ENCODE data around the gene PCYT1A.
"Not testable (repeated sequence)": the region's sequence is repeated elsewhere in the genome, so short reads cannot be mapped to it uniquely, and the experiment has no call there.

PCYT1A gene

DNA sequence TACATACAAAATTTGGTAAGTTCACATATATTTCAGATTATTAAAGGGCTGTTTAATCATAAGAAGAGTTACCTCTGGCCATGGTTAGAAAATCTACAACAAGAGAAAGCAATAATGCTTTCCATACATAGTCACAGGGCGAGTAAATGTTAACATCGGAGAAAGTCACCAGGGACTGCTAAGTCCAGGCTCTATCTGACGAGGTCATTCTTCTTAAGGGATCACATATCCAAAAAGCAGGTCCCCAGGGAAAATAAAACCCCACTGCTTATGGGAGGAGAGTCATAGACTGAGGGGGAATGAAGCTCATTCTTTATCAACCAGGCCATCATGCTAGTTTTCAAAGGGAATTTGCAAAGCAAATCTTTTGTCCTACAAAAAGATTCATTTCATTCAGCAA, 3.1 kb downstream of the PCYT1A start:
- peak; percentile 21 for DNase-seq

DNA sequence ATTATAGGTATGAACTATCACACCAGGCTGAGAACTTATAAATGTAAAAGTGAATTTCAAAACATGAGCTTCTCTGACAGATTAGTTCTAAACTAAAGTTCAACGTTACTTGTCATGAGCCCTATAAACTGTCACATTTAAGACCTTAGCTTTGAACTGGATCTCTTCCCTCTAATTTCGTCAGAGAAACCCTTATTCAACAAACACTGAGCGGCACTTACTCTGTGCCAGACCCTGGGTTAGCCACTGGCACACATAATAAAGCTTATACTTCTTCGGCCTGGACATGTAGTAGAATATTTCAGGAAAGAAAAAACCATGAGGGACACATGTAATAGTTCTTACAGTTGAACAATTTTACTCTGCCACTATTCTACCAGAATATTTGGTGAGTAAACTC, 5.6 kb downstream of the PCYT1A start:
- no peak for DNase-seq

DNA sequence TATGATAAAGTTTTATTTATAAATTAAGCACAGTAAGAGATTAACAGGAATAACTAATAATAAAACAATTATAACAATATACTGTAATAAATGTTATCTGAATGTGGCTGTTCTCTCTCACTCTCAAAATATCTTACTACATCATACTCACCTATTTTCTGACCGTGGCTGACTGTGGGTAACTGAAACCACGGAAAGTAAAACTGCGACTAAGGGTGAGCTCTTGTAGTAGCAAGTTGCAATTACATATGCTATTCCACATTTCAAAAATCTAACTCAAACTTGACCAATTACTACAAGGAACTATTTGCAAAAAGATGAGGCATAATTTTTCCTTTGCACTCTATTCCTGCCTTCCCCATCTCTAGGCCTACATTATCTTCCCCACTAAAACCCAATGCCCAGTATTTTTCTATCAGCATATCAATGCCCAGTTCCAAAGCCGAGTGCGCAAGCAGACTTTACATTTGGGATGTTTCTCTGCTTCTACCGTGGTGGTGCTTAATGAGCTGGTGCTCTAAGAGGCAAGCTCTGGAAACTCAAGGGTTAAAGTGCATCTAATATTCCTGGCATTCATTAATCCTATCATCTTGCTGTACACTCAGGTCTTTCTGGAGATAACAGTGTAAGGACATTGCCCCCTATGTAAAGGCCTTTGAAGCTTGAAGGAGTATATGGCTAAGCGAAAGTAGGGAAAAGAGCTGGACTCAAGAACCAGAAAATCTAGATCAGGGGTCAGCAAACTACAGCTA, 6.7 kb downstream of the PCYT1A start:
- DNase-seq: no peak

DNA sequence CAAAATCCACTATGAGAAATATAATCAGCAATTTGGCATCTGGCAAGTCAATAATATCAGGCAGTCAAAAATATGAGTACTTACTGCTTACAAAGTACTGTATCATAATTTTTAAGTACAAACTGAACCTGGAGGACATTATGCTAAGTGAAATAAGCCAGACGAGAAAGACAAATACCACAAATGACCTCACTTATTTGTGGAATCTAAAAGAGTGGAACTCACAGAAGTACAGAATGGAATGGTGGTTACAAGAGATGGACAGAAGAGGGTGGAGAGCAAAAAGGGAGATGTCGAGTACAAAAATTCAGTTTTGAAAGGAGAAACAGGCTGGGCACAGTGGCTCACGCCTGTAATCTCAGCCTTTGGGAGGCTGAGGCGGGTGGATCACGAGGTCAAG, 12.4 kb downstream of the PCYT1A start:
- DNase-seq: no peak

DNA sequence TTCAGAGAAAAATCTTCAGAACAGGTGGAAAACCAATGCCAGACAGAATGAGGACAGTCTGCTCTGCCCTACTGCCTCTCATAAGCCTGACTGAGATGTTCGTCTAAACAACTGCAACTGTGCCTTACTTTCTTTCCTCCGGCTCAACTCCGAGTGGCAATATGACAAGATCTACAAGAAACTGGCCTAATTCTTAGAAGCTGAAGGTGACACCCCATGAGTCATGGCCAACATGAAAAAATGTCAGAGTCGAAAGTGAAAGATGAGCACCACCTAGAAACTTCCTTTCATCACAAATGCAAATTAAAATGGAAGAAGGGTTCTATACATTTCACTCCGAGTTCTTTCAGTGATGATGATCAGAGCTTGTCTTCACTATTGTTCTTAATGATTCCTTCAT, 12.9 kb downstream of the PCYT1A start:
- DNase-seq: no peak

DNA sequence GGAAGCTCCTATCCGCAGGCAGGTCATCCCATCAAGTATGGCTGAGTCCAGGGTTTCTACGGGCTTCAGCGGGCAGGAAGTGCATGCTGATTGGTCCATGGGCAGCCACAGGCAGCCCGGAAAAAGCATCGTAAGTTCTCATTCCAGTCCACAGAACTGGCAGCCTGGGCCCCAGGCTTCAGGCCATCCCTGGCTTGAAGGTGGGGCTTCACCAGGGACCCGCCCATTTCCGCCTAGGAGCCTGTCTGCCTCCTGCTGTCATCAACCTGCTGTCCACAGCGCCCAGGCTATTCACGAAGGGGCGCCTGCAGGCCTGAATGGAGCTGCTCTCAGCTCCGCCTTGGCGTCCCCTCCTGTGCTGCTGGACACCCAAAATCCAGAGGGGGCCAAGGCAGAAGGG, 13.9 kb downstream of the PCYT1A start:
- DNase-seq: no peak

DNA sequence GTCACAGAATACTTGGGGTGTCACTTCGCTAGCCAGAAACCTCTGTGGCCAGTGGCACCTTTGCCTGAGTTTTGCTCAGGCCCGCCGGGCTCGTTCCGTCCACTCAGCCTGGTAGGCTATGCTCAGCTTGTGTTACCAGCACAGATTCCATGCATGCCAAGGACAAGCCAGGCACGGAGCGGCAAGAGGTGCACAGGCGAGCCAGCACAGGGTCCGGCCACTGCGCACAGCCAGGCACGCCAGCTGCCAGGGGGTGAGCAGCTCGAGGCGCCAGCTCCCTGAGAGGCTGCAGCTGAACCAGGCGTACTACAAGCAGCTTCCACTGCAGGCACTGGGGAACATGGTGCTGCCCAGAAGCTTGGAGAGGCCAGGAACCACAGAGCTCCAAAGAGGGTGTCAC, 14.7 kb downstream of the PCYT1A start:
- DNase-seq: no peak

DNA sequence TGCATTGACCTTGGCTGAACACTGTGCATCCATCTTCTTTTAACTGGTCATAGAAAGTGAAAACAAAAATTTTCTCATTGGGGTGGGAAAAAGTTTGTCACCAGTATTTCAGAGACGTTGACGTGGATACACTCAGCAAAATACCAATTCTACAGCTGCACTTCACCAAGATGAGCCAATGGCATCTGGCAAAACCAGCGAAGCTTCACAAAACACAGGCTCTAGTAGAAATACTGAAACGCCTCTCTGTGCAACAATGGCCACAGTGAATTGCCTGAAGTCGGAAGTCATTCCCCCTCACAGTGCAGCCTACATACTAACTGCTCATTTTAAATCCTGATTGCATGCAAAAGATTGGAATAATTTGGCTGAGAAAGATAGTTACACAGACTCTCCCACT, 17.0 kb downstream of the PCYT1A start:
- DNase-seq: no peak

DNA sequence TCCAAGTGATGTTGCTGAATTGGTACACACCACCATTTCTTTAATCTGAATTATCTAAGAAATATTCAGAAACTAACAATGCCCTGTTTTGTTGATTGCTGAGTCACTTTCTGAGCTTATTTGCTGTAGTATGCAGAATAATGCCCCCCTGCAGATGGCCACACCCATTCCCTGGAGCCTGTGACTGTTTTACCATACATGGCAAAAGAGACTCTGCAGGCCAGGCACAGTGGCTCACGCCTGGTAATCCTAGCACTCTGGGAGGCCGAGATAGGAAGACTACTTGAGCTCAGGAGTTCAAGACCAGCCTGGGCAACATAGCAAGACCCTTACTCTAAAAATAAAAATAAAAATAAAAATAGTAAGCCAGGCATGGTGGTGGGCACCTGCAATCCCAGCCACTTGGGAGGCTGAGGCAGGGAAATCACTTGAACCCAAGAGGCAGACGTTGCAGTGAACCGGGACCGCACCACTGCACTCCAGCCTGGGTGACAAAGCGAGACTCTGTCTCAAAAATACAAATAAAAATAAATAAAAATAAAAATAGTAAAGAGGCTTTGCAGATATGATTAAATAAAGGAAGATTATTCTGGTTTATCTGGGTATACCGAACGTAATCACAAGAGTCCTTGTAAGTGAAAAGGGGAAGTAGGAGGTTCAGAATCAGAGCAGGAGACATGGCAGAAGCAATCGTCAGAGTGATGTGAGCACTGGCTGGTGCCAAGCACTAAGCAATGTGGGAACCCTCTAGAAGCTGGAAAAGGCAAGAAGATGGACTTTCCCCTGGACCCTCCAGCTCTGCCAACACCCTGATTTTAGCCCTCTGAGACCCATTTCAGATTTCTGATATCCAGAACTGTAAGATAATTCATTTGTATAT, 19.0 kb downstream of the PCYT1A start:
- no peak for DNase-seq

DNA sequence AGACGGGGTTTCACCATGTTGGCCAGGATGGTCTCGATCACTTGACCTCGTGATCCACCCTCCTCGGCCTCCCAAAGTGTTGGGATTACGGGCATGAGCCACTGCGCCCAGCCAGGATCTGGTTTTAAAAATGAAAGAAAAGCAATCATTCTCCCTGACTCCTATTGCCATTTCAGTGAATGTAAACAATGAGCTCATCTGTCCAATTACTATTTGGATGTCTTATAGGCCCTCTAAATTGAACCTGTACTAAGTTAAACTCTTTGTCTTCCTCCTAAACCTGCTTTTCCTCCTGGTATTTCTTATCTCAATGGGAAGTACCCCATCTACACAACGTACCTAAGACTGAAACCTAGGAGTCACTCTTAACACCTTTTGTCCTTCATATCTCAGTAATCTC, 23.7 kb downstream of the PCYT1A start:
- DNase-seq: no peak

DNA sequence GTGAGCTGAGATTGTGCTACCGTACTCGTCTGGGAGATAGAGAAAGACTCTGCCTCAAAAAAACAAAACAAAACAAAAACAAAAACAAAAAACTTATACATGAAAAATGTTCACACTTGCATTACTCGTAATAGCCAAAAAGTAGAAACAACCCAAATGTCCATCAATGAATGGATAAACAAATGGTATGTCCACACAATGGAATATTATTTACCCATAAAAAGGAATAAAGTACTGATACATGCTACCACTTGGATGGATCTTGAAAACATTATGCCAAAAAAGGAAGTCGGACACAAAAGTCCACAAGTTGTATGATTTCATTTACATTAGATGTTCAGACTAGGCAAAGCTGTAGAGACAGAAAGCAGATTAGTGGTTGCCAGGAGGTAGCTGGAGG, 26.7 kb downstream of the PCYT1A start:
- no peak for DNase-seq

DNA sequence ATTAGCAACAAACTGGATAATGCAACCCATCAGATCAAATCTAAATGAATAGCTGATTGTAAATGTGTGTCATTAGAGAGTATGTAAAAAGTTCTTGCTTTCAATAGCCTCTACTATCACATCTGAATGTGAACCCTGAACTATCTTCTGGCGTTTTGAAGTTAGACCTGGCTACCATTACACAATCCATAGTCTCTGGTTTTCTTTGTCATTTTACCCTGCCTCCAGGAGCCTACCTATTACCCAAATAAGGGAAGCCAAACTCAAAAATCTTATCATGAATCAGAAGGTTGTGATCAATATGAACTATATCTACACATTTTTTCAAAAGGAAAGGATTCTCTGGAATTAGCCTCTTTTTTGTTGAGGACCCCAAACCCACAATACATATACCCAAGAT, 31.8 kb downstream of the PCYT1A start:
- DNase-seq: no peak

DNA sequence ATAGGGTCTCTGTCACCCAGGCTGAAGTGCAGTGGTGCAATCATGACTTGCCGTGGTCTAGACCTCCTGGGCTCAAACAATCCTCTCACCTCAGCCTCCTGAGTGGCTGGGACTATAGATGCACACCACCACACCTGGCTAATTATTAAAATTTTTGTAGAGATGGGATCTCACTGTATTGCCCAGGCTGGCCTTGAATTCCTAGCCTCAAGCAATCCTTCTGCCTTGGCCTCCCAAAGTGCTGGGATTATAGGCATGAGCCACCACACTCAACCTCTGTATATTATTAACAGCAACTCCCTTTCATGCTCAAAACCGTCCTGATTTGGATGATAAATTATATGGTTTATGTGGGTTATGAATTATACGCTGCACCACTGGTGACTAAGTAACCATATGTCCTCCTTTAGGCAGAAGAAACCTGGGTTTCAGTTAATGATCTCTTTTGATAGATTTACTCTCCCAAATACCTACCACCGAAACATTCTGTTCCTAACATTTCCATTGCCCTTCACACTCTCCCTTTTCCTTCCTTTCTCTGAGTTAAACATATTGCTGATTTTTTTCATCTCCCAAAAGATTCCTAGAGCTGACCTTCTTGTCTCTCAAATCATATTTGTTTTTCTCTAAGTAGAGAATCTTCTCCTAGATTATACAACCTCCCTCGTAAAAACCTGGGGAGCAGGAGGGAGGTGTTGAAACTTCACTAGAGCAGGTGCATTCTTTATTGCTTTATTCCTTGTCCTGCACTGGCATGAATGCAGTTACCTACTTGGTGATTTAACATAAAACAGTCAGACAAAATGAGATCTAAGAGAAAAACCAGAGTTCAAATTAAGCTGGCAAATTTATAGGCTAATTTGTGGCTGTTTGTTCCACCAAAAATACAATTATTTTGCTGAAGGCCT, 32.9 kb downstream of the PCYT1A start:
- no peak for DNase-seq

DNA sequence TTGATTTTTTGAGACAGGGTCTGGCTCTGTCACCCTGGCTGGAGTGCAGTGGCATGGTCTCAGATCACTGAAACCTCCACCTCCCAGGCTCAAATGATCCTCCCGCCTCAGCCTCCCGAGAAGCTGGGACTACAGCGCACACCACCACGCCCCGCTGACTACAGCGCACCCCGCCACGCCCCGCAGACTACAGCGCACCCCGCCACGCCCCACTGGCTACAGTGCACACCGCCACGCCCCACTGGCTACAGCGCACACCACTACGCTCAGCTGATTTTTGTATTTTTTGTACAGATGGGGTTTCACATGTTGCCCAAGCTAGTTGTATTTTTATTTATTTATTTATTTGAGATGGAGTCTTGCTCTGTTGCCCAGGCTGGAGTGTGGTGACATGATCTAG, 35.6 kb downstream of the PCYT1A start:
- DNase-seq: no peak

DNA sequence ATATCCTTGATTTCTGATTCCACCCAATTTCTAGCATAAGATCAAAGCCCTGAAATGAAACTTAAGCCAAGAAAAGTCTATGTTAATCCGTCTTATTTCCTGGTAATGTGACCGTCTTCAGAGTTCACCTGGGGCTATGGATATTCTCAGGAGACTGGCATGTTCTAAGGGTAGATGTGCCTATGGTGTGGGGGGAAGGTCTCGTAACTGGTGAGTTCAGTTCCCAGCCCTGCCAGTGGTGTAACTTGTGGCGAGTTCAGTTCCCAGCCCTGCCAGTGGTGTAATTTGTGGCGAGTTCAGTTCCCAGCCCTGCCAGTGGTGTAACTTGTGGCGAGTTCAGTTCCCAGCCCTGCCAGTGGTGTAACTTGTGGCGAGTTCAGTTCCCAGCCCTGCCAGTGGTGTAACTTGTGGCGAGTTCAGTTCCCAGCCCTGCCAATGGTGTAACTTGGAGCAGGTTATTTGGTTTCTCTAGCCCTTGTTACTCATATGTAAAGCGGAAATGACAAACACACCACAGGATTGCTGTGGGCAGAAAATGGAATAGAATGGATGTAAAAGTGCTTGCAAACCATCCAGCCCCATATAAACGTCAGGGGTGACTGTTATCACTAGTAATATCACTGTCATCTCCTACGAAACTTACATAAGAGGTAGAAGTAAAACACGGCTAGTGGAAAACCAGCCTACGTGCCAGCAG, 40.8 kb downstream of the PCYT1A start:
- DNase-seq: no peak

DNA sequence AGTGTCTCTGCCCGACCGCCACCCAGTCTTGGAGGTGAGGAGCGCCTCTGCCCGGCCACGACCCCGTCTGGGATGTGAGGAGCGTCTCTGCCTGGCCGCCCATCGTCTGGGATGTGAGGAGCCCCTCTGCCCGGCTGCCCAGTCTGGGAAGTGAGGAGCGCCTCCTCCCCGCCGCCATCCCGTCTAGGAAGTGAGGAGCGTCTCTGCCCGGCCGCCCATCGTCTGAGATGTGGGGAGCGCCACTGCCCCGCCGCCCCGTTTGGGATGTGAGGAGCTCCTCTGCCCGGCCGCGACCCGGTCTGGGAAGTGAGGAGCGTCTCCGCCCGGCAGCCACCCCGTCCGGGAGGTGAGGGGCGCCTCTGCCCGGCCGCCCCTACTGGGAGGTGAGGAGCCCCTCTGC, 43.4 kb downstream of the PCYT1A start:
- not testable (repeated sequence) for DNase-seq

DNA sequence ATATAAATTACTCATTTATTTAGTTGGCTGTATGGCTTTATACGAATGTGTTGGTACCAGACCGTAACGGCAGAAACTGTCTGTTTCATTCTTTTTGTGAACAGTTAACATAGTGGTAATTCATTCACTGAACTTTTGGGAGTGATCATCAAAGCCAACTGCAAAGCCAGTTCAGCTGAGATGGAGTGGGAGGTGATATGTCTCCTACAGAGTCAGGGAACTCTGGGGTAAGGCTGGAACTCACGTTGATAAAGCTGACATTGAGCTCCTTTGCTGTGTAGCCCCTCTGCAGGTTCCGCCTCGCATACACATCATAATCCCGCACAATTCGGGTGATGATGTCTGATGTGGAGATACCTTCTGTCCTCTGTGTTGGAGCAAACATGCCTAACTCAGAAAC, 45.8 kb downstream of the PCYT1A start:
- DNase-seq: no peak

DNA sequence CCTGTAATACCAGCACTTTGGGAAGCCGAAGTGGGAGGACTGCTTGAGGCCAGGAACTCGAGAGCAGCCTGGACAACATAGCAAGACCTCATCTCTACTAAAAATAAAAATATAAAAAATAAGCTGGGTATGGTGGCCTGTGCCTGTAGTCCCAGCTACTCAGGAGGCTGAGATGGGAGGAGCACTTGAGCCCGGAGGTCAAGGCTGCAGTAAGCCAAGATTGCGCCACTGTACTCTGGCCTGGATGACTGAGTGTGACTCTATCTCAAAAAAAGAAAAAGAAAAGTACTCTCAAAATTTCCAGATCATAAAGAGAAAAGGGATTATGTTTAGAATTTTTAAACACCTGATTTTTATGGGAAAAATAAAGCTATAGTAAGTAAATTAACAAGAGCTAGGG, 47.1 kb downstream of the PCYT1A start:
- no peak for DNase-seq

DNA sequence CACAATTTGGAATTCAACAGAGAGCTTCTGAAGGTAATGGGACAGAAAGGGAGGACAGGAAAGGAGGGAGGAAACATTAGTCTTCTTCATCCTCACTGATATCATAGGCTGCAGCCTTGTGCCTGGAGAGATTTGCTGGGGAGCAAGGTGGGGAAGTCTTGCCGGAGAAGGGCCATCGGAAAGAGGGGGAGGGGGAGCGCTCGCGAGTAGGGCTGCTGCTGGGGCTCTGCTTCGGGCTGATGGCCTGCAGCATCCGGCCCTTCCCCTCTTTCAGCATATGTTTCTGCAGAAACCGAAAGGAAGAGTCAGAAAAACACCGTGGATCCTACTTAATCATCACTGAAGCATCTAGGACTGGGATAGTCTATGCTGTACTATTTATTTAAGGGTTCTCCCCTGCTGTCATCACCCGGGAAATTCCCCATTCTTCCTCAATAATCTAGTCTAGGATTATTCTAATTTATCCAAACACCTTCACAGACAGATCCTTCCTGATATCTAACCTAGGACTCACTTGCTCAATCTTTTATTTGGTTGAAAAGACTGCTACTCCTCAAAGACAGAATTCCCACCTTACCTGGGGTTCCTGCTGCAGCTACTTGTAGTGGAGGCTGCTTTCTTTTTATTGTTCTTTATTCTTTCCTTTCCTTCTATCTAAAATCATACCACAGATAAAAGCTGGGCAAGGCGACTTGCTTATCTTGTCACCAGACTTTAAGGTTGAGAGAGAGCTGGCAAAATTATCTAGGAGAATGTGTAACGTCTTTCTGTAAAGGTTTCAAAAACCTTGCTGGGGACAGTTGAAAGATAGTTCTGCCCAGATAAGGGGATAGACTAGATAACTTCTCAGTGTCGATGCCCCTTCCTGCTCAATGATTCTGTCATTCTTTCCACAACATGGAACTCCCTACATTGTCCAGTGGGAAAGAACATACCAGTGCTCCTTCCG, 48.6 kb downstream of the PCYT1A start:
- DNase-seq: no peak

DNA sequence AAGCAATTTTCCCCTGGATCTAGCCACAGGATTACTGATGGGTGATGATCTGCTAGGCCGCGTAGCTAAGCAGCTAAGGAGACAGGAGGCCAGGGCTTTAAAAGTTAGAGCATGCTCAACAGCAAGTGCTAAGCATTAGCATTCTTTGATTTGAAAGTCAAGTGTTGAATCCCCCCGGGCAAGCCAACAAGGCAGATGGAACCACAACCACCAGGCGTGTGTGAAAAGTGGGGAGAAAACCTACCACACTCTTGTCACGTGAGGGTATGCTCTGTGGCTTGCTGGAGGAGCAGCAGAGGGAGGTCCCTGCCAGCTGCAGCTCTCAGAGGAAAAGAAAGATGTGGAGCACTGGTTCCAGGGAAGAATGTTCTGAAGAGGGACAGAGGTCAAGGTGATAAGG, 50.3 kb downstream of the PCYT1A start:
- no peak for DNase-seq

DNA sequence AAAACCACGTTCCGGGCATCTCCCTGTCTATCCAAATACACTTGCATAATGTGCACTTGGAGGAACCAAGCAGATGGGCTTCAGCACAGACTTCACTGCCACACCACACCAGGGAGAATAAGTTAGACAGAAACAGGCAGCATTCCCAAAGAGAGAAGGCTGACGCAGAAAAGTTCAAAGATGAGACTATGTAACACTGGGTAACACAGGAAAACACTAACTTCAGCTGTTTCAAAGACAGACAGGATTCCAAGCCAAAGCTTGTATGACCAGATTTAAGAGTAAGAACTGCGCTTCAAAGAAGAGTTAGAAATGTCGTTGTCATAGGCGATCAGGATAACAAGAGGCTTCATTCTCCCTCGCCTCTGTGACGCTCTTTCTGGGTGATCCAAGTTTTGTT, 51.3 kb downstream of the PCYT1A start:
- no peak for DNase-seq

All from eye (tissue), 1 donor.